GM10847 (cell line): ENCODE data around the gene DPF3.

Source experiments
- POLR2A ChIP-seq: IDR thresholded peaks from 2 replicates; pipeline ENCODE4 v1.6.1; 2011; ENCODE audit not compliant: insufficient read length; ENCODE audit errors: extremely low read depth

Gene DPF3

GRCh38 chr14:72888636-72889201 is 5.2 kb downstream of the DPF3 start:
- TF ChIP-seq POLR2A = no peak

GRCh38 chr14:72888192-72888591 is 5.7 kb downstream of the DPF3 start:
- no peak for TF ChIP-seq POLR2A

- no peak for TF ChIP-seq POLR2A
These were observed 6.4 kb downstream of the DPF3 start for GRCh38 chr14:72887514-72887913.

GRCh38 chr14:72884386-72884785 is 9.5 kb downstream of the DPF3 start:
- TF ChIP-seq POLR2A = no peak

GRCh38 chr14:72883961-72884360 is 9.9 kb downstream of the DPF3 start:
- no peak for TF ChIP-seq POLR2A

- TF ChIP-seq POLR2A = no peak
These were observed 10.8 kb downstream of the DPF3 start for GRCh38 chr14:72883109-72883508.

- no peak for TF ChIP-seq POLR2A
These were observed 11.4 kb downstream of the DPF3 start for GRCh38 chr14:72882463-72882862.

GRCh38 chr14:72882047-72882446 is 11.9 kb downstream of the DPF3 start:
- no peak for TF ChIP-seq POLR2A

- no peak for TF ChIP-seq POLR2A
These were observed 12.4 kb downstream of the DPF3 start for GRCh38 chr14:72881543-72881942.

- no peak for TF ChIP-seq POLR2A
These were observed 13.1 kb downstream of the DPF3 start for GRCh38 chr14:72880820-72881219.

GRCh38 chr14:72880164-72880563 is 13.7 kb downstream of the DPF3 start:
- no peak for TF ChIP-seq POLR2A

- TF ChIP-seq POLR2A = no peak
These were observed 14.5 kb downstream of the DPF3 start for GRCh38 chr14:72879431-72879830.

- TF ChIP-seq POLR2A = no peak
These were observed 15.2 kb downstream of the DPF3 start for GRCh38 chr14:72878746-72879145.

GRCh38 chr14:72876710-72877063 is 17.2 kb downstream of the DPF3 start:
- TF ChIP-seq POLR2A = no peak

GRCh38 chr14:72876005-72876709 is 17.7 kb downstream of the DPF3 start:
- TF ChIP-seq POLR2A = no peak

GRCh38 chr14:72869407-72870329 is 24.2 kb downstream of the DPF3 start:
- TF ChIP-seq POLR2A = no peak
